Measurements from ENCODE around the gene CDK5R2. TPM values are rescaled to one million over a fixed set of nuclear protein-coding genes. Genes with fewer than 3 reads are reported as not detected.
"Not testable (repeated sequence)": the region's sequence is repeated elsewhere in the genome, so short reads cannot be mapped to it uniquely, and the experiment has no call there.

The CDK5R2 gene
- not detected for polyA plus RNA-seq (ENCODE audit: insufficient read length in 3 of 3)

DNA sequence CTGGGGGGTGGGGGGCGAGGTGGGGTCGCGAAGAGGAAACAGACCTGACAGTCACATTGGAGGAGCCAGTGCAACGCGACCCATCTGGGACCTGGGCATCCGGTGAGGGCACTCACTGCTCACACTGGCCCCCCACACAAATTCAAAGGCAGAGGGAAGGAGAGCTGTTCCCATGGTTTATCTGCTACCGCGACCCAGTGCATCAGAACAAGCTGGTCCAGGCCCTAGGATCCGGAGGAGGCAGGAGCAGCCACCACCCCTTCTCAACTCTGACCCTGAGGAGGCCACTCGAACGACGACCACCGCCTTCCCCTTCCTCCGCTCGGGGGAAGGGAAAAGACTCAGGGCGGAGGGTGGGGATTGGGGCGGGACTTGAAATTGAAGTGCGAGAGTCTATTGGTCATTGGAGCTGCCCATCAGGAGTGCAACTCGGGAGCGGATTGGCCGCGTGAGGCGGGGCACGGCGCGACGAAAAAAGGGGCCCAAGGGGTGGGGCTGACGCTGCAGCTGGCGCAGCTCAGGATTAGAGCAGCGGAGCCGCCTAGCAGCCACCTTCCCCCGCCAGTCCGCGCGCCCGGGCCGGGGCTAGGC is at the start of gene CDK5R2:
Gene CDK5R2, plus strand, starts transcription at position 526 of the 591 bp plus-strand sequence. CDS start 155 bp downstream, outside the sequence.
- DNase-seq (ENCODE audit: low read depth in 3 of 3, low spot score in 2 of 3): peak; percentile 55 to 80 (median 70)

DNA sequence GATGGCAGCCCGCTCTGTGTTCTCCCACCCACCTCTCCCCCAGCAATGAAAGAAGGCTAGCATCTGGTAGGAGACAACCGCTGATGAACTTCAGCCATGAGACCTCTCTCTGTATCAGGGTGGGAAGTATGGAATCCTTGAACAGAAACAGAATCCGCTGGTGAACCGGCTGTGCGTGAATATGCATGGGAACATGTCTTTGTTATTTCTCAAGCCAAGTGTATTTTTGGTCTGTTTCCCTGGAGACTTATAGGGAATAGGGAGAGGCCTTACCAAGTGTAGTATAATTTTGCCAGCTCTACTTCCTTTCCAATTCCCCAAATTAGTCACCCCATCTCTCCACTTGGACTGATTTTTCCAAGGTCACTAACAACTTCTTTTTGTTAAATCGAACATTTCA is 48.7 kb upstream of the CDK5R2 start:
- no peak for DNase-seq (ENCODE audit: low read depth in 3 of 3, low spot score in 2 of 3)

DNA sequence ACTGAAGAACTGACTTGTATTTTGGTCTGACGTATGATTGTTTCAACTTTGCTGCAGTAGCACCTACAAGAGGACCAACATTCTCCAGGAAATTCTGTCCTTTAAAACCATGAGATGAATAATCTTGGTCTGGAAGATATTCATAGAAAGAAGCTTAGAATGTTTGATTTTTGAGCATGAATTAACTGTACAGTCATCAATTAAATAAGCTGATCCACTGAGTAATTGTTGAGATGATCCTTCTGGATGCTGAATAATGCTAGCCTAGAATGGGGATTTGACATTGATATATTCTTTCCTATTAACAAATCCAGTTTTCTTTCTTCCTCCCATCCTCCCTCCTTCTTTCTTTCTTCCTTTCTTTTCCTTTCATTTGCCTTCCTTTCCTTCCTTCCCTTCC is 39.0 kb upstream of the CDK5R2 start:
- no peak for DNase-seq (ENCODE audit: low read depth in 3 of 3, low spot score in 2 of 3)

DNA sequence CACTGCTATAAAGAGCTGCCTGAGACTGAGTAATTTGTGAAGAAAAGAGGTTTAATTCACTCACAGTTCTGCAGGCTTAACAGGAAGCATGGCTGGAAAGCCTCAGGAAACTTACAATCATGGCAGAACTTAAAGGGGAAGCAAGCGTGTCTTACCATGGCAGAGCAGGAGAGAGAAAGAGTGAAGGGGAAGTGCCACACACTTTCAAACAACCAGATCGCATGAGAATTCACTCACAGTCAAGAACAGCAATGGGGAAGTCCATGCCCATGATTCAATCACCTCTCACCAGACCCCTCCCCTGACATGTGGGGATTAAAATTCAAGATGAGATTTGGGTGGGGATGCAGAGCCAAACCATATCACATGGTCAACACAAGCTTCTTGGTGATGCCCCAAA is 34.7 kb upstream of the CDK5R2 start:
- DNase-seq (ENCODE audit: low read depth in 3 of 3, low spot score in 2 of 3): no peak

DNA sequence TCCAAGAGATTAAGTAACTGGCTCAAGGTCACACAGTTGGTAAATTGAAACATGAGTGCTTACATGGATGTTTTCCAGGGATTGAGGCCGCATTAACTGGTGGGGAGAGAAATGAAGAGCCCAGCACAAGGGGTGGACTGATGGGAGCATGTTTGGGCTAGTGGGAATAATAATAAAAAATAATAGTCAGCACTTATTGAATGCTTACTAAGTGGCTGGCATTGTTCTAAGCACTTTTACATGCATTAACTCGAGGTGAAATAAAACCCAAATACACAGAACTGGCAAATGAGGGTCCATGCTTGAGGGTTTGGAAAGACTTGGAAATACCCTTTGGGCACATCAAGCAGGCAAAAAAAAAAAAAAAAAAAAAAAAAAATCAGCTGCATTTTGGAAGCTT is 34.0 kb upstream of the CDK5R2 start:
- no peak for DNase-seq (ENCODE audit: low read depth in 3 of 3, low spot score in 2 of 3)

DNA sequence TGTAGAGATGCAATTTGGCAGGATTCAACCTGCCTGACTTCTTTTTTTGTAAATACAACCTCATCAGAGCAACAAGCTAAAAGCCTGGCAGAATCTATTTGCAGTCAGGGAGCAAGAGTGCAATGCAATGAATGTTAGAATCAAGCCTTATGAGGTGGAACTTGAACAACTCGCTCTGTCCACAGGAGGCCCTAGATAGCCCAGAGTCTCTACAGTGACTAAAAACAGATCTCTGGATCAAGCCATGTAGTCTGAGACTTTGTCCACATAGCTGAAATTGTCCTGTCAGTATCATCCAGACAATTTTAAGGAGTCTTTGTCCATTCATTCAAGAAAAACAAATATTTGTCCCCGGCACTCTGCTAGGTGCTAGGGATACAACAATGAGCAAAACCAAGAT is 32.0 kb upstream of the CDK5R2 start:
- no peak for DNase-seq (ENCODE audit: low read depth in 3 of 3, low spot score in 2 of 3)

DNA sequence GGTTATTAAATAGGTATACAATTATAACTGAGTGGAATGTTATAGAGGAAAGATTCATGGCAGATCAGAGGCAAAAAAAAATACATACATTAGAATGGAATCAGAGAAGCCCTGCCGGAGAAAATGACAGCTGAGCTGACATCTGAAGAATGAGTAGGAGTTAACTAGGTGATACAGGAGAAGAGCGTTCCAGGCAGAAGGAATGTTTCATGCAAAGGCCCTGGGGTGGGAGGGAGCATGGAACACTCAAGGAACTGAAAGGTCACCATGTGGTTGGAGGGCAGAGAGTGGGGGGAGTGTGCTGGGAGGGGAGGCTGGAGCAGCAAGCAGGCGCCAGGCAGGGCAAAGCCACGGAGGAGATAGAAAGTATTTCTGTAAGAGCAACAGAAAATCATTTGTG is 31.6 kb upstream of the CDK5R2 start:
- DNase-seq (ENCODE audit: low read depth in 3 of 3, low spot score in 2 of 3): no peak

DNA sequence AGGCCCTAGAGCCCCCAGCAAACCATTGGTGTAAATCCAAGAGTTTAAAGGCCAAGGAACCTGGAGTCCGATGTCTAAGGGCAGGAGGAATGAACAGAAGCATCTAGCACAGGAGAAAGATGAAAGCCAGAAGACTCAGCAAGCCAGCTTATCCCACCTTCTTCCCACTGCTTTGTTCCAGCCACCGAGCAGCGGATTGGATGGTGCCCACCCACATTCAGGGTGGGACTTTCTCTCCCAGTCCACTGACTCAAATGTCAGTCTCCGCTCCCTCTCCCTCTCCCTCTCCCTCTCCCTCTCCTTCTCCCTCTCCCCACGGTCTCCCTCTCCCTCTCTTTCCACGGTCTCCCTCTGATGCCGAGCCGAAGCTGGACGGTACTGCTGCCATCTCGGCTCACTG is 29.0 kb upstream of the CDK5R2 start:
- DNase-seq (ENCODE audit: low read depth in 3 of 3, low spot score in 2 of 3): not testable (repeated sequence)

DNA sequence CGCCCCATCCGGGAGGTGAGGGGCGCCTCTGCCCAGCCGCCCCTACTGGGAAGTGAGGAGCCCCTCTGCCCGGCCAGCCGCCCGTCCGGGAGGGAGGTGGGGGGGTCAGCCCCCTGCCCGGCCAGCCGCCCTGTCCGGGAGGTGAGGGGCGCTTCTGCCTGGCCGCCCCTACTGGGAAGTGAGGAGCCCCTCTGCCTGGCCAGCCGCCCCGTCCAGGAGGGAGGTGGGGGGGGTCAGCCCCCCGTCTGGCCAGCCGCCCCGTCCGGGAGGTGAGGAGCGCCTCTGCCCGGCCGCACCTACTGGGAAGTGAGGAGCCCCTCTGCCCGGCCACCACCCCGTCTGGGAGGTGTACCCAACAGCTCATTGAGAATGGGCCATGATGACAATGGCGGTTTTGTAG is 27.7 kb upstream of the CDK5R2 start:
- not testable (repeated sequence) for DNase-seq (ENCODE audit: low read depth in 3 of 3, low spot score in 2 of 3)

DNA sequence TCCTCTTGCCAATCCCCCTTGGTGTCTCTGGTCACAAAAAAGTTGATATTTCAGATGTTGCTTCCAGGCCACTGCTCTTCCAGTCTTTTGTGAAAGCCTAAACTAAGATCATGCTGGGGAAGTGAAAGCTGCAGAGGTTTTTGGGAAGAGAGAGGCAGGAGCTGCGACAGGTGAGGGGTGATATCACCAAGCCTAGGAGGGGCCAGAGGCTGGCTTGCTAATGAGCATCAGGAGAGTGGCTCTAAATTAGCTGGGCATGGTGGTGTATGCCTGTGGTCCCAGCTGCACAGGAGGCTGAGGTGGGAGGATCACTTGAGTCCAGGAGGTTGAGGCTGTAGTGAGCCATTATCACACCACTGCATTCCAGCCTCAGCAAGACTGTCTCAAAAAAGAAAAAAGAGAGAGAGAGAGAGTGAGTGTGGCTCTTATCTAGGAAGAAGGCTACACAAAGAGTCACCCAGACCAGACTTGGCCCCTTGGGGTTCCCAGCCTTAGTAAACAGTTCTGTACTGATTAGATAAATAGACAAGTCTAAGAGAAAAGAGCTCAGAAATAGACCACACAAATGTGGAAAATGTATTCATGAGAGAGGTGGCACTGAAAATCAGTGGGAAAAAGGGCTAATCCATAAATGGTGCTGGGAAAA is 14.6 kb upstream of the CDK5R2 start:
- no peak for DNase-seq (ENCODE audit: low read depth in 3 of 3, low spot score in 2 of 3)

DNA sequence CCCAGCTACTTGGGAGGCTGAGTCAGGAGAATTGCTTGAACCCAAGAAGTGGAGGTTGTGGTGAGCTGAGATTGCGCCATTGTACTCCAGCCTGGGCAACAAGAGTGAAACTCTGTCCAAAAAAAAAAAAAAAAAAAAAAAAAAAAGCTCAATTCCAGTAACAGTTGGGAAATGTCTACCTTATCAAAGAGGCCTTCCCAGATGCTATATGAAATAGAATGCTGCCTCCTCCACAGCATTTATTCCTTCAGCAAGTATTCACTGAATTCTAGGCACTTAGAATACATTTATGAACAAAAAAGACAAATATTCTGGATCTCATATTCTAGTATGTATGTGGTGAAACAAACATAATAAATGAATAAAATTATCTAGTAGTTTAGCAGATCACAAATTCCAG is 12.8 kb upstream of the CDK5R2 start:
- DNase-seq (ENCODE audit: low read depth in 3 of 3, low spot score in 2 of 3): no peak

DNA sequence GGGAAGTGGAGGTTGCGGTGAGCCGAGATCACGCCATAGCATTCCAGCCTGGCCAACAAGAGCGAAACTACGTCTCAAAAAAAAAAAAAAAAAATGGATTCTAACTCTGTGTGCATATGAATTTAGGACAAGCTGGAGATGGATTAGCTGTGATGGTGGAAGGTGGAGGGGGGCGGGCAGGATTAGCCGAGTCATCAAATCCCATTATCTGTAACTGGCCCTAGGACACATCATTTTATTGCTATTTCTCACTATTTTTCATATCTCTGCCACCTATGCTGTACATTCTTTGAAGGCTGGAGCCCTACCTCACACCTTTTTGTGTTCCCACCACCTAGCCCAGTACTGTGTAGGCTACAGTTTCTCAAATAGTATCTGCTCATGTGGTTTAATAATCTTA is 7.3 kb upstream of the CDK5R2 start:
- no peak for DNase-seq (ENCODE audit: low read depth in 3 of 3, low spot score in 2 of 3)

DNA sequence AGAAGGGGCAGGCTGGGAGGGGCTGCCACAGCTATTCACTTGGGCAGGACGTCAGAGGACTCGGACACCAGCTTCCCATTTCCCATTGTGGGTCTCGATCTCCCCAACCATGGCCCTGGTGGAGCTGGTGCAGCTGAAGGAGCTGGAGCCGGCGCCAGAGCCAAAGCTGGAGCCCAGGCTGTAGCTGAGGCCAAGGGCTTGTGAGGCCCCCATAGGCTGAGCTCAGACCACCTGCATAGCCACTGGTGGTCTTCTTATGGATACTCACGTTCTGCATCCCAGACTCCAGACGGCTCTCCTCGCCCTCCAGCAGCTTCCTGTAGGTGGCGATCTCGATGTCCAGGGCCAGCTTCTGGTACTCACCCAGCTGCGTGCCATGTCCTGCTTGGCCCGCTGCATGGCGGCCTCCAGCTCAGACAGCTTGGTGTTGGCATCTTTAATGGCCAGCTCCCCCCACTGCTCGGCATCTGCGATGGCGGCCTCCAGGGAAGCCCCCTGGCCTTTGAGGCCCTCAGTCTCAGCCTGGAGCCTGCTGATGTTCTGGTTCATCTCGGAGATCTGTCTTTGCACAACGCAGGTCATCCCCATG is 6.0 kb upstream of the CDK5R2 start:
- DNase-seq (ENCODE audit: low read depth in 3 of 3, low spot score in 2 of 3): no peak

DNA sequence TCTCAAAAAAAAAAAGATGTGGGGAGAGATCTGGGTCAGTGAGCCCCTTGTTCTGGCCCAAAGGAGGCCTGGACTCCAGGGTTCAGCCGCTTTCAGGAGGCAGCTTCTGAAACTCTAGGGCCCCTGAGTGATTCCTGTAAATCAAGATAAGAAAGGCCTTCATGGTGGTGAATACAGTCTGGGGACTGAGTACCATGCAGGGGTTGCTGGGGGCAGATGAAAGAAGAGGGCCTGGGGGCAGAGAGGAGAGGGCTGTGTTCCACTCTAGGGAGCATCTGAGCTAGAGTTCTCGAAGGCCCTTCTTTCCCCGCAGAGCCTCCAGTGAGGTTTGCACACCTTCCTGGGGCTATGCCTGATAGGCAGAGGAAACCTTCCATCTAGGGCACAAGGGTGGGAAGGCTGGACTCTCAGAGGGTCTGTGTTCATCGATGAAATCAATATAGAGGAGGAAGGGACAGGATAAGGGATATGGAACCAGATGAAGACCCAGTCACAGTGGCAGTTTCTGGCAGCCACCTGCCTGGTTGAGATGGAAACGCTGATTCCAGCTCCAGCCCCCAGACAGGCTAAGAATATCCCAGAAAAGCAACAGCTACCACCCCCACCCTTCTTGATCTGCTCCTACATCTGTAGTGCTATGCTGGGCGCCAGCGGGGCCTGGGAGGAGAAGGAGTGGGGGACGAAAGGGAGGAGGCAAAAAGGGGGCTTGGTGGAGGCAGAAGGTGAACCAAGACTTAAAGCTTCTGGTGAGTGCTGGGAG is 4.7 kb upstream of the CDK5R2 start:
- DNase-seq (ENCODE audit: low read depth in 3 of 3, low spot score in 2 of 3): no peak

DNA sequence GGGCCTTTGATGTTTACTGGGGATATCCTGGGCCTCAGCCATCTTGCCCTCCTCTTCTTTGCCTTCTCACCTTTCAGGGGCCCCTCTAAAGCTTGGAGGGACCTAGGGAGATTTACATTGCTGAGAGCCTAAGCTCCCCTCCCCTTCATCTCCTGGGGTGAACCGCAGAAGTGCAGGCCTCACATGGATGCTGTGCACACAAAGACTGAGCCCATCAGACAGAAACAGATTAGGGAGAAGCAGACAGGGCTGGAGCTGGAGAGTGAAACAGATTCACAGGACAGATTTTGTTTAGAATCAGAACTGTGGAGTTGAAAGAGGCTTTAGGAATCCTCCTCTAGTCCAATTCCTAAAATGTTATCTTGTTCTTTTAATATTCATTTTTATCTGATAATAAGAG is 3.4 kb upstream of the CDK5R2 start:
- no peak for DNase-seq (ENCODE audit: low read depth in 3 of 3, low spot score in 2 of 3)

DNA sequence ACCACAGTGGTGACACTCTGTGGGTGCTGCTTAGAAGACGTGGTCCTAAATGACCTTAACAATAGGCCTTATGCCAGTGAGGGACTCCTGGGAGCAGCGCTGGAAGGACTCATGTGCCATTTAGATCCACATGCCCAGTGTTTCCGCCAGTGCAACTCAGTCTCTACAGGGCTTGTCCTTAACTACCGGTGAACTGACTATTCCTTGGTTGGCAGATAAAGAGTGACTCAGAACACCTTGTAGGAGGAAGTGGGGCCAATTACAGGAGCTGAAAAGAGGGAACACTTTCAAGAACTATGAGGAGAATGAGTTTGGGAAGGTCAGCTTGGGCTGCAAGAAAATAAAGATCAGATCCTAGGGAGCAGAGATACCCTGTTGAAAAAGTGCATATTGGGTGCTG is 1.8 kb upstream of the CDK5R2 start:
- DNase-seq (ENCODE audit: low read depth in 3 of 3, low spot score in 2 of 3): no peak

DNA sequence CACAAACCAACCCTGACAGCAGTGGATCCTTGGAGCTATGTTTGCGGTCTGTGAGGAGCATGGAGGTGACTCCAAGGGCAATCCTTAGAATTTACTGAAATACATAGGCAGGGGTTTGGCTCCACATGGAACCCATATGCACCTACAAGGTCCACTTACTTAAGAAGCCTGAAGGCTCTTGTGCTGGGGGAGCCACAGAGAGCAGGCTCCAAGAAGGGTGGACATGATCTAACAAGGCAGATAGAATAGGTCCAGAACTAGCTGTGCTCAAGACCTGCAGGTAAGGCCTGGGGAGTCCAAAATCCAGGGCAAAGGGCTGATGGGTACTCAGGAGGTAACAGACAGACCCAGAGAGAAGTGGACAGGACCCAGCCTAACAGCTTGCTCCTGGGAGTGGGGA is 1.2 kb upstream of the CDK5R2 start:
- no peak for DNase-seq (ENCODE audit: low read depth in 3 of 3, low spot score in 2 of 3)

DNA sequence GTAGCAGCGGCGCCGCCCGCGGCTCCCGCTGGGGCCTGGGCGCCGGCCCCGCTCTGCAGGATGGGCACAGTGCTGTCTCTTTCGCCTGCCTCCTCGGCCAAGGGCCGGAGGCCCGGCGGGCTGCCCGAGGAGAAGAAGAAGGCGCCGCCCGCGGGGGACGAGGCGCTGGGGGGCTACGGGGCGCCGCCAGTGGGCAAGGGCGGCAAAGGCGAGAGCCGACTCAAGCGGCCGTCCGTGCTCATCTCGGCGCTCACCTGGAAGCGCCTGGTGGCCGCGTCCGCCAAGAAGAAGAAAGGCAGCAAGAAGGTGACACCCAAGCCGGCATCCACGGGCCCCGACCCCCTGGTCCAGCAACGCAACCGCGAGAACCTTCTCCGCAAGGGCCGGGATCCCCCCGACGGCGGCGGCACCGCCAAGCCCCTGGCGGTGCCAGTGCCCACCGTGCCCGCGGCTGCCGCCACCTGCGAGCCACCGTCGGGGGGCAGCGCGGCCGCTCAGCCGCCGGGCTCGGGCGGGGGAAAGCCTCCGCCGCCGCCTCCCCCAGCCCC is 369 bp downstream of the CDK5R2 start:
- DNase-seq (ENCODE audit: low read depth in 3 of 3, low spot score in 2 of 3): no peak

DNA sequence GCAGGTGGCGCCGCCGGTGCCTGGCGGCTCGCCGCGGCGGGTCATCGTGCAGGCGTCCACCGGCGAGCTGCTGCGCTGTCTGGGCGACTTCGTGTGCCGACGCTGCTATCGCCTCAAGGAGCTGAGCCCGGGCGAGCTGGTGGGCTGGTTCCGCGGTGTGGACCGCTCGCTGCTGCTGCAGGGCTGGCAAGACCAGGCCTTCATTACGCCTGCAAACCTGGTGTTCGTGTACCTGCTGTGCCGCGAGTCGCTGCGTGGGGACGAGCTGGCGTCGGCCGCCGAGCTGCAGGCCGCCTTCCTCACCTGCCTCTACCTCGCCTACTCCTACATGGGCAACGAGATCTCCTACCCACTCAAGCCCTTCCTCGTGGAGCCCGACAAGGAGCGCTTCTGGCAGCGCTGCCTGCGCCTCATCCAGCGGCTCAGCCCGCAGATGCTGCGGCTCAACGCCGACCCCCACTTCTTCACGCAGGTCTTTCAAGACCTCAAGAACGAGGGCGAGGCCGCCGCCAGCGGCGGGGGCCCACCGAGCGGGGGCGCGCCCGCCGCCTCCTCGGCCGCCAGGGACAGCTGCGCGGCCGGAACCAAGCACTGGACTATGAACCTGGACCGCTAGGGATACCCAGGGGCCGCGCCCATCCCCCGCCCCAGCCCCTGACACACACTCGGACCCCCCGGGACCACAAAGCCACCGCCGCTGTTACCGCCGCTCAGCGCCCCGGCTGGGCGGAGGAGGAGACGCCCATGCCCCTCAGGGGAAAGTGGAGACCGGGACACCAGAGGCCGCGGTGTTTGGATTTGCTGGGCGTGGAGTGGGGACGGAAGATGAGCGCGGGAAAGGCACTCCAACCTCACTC is 1.1 kb downstream of the CDK5R2 start:
- no peak for DNase-seq (ENCODE audit: low read depth in 3 of 3, low spot score in 2 of 3)

DNA sequence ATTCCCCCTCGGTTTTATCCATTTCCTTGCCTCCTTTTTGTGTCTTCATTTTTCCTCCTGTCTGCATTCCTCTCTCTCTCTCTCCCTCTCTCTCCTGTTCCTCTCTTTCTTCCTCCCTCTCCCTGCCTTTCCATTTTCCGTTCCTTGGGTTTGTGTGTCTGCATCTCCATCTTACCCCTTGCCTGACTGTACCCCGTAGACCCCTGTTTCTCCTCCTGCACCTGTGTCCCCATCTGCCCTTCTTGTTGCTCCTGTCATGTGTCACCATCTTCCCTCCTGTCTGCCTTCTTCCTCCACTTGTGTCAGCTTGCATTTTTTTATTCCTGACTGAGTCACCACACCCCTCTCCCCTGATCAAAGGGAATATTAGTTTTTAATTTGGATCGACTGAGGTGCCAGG is 1.8 kb downstream of the CDK5R2 start:
- DNase-seq (ENCODE audit: low read depth in 3 of 3, low spot score in 2 of 3): no peak

Measured in right renal cortex interstitium (tissue), 3 donors.